T-helper 9 cell (primary cell): Measurements from ENCODE around the gene HNRNPH1.
"Not testable (repeated sequence)": the region's sequence is repeated elsewhere in the genome, so short reads cannot be mapped to it uniquely, and the experiment has no call there.

Experiments
- DNase-seq: peaks from one replicate; pipeline ENCODE4 v3.0.0-alpha.2; 2020
- total RNA-seq, 2 donors: gene quantifications; one replicate each; lab custom pipeline; 2026; lab: John Stamatoyannopoulos, UW

Gene HNRNPH1, protein sequence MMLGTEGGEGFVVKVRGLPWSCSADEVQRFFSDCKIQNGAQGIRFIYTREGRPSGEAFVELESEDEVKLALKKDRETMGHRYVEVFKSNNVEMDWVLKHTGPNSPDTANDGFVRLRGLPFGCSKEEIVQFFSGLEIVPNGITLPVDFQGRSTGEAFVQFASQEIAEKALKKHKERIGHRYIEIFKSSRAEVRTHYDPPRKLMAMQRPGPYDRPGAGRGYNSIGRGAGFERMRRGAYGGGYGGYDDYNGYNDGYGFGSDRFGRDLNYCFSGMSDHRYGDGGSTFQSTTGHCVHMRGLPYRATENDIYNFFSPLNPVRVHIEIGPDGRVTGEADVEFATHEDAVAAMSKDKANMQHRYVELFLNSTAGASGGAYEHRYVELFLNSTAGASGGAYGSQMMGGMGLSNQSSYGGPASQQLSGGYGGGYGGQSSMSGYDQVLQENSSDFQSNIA
- total RNA-seq, result 1,013 to 2,751 reads per million in 2 donors

DNA sequence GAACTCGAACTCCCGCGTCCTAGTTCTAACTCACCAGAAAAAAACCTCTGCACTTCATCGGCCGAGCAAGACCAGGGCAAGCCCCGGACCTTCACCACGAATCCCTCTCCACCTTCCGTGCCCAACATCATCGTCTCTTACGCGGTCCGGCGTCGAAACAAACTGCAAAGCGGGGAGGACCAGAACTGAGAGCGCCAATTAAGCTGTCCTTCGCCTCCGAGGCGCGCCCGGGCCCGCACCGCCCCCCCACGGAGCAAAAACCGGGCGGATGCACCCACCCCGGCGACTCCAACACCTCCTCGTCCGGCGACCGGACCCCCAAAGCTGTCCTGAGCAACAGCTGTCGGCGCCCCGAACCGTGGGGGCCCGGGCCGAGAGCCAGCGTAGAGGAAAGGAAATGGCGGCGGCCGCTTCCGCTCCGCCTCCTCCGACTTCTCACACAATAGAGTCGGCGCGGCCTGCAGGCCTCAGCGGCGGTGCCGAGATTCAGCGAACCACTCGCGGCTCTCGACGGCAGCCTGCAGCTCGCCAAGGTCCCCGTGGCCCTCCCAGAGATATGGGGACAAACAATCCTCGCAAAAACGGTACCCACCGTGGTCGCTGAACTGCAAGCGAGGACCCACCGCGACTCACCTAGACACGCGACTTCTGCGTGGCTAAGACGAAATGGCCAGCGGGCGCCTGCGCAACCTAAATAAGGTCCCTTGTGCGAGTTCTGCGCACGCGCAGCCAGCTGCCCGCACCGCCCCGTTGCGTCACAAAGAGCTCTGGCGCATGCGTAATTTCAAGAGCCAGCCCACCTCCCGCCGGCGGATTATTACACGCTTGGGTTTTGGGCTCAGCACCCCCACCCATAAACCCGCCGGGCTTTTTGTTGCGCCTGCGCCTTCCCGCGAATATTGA, at the start of gene HNRNPH1:
HNRNPH1 (minus strand) TSS at position 669 of the 903 bp plus-strand sequence; CDS start at position 131, 538 bp downstream.
- peak; percentile 94 for DNase-seq

DNA sequence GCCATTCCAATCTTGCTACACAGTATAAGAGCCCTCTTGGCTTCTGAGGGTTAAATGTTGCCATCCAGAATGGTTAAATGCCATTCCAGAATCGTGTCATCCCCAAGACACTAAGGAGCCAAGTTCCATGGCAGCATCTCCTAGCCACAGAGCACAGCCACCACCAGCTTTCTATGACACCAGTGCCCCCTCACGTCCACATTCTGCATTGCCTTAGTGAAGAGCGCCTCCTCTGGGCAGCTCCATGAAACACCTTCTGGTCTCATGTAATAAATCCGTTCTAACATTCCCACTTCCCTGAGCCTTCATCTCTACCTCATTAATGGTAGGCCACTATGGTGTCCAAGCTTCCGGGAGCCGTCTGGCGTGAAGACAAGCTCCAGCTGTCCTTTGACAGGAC, 44.9 kb upstream of the HNRNPH1 start:
- peak; percentile 32 for DNase-seq

DNA sequence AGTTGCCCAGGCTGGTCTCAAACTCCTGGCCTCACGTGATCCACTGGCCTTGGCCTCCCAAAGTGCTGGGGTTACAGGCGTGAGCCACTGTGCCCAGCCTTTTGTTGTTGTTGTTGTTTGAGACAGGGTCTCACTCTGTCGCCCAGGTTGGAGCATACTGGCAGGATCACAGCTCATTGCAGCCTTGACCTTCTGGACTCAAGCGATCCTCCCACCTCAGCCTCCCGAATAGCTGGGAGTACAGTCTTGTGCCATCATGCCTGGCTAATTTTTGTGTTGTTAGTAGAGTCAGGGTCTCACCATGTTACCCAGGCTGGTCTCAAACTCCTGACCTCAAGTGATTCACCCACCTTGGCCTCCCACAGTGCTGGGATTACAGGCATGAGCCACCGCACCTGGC, 38.2 kb upstream of the HNRNPH1 start:
- not testable (repeated sequence) for DNase-seq

DNA sequence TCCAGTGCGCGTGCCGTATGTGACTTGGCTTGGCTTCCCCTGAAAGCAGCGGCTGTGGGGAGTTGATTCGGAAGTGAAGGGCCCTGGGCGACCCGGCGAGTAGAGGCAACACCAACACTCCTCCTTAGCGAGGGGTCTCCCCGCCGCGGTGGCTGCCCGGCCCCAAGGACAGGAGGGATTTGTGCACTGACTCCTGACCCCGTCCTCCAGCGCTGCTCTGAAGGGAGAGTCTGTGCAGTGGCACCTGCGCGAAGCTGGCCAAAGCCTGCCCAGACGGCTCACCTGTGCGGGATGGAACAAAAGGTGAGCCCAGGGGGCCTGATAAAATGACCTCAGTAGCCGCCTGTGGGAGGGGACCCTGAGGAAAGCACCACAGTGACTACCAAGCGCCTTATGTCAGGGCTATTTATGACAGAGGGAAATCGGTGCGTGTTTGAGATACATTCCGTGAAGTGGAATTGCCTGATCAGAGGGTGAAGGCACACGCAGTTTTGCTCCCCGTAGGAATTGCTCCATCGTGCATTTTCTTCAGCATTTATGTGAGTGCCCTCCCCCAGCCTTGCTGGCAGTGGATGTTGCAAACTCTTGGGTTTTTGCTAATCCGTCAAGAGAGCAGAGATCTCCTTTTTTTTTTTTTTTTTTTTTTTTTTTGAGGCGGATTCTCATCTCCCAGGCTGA, 34.8 kb upstream of the HNRNPH1 start:
- DNase-seq, result not testable (repeated sequence)

DNA sequence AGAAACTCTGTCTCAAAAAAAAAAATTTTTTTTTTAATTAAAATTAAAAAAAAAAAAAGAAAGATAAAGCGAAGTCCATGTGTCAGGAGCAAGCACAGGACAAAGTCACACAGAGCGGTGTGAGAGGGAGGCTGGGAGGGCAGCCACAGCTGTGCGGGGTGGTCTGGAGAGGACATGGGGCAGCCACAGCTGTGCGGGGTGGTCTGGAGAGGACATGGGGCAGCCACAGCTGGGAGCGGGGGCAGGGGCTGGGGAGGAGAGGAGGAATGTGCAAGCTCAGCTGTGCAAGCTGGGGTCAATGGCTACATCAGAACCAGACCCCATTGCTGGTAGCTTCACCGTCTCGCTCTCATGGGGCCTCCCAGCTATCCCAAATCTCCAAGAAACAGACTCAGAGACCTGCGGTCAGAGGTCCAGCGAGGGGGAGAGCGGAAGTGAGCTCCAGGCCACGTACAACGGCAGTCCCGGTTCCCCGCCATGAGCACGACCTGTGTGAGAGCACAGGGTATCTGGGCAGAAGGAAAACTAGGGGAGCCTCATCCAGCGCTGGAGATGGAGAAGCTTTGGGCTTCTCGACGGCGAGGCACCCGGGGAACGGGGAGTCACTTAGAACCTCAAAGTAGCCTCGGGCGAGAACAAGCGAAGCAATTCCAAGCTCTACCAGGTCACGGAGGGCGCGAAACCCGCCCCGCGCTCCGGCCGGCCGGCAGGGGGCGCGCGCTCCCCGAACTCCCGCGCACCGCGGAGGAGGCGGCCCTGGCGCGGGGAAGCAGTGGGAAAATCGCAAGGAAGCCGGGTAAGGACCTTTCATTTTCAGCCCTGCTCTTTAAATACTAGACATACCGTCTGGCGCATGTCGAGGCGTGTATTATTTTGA, 34.1 kb upstream of the HNRNPH1 start:
- DNase-seq, result not testable (repeated sequence)

DNA sequence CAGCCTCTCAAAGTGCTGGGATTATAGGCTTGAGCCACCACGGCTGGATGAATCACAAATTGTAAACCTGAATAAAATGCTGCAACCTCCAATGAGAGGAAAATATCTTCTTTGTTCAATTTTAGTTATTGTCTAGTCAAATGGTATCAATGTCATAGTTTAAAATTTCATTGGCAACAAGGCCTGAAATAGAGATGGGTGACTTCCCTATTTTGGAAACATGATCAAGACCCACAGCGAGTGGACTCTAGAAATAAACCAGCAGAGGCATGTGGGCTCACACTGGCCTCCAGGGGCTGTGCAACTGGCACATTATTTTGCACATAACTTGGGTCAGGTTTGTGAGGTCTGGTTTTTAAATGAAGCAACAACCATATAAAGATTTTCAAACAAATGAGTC, 29.7 kb upstream of the HNRNPH1 start:
- DNase-seq, result not testable (repeated sequence)

DNA sequence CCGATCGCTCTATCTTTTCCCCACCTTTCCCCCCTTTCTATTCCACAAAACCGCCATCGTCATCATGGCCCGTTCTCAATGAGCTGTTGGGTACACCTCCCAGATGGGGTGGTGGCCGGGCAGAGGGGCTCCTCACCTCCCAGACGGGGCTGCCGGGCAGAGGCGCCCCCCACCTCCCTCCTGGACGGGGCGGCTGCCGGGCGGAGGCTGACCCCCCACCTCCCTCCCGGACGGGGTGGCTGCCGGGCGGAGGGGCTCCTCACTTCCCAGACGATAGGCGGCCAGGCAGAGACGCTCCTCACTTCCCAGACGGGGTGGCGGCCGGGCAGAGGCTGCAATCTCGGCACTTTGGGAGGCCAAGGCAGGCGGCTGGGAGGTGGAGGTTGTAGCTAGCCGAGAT, 26.8 kb upstream of the HNRNPH1 start:
- DNase-seq, result not testable (repeated sequence)

DNA sequence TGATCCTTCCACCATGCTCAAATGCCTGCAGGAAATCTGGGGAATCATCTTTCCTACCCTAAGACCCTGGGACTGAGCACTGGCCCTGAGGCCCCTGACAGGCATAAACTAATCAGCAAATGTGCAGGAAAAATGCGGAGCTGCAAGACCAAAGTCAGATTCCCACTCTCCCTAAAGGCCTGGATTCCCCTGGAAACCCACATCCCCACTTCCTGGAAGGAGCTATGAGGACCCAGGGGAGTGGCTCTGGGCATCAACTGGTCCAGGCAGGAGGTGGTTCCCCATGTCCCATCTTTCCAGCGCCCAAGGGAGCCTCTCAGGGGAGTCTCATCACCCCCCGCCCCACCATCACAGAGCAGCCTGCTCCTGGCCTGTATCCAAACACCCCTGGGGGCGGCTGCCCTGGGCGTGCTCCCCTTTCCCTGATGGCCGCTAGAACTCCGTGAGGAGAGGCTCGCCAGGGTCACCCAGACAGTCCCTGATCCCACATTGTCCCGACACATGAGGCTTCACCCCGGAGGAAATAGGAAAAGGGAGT, 25.8 kb upstream of the HNRNPH1 start:
- DNase-seq, result not testable (repeated sequence)

DNA sequence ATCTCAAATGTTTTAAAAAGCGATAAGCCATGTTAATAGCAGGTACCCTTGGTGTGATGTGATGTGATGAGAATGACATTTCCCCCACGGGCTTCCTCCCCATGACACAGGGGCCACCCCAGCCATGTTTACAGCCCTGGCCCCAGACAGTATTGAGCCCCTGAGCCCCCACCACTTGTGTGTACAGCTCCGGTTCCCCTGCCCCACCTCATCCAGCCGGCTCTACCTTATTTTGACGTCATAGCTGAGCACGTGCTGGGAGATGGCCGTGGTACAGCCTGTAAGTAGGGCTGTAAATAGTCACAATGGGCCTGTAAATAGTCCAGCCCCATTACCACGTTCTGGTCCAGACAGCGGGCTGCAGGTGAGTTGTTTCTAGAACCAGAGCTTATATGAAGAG, 24.9 kb upstream of the HNRNPH1 start:
- no peak for DNase-seq

DNA sequence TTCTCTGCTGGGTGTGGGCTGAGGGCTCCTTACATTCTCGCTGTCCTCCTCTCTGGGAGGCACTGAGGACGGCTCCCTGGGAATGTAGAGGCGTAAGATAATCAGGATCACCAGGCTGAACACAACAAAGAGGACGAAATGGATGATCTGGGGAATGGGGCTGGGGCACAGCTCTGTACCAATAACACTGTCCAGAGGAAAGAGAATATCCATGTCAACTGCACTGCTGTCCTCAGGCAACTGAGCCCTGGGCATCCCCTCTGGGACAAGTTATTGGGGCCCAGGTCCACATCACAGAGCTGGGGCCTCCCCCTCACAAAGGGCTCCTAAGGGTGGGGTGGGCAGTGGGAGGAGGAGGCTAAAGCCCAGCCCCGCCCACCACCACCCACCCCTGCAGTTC, 21.3 kb upstream of the HNRNPH1 start:
- not testable (repeated sequence) for DNase-seq

DNA sequence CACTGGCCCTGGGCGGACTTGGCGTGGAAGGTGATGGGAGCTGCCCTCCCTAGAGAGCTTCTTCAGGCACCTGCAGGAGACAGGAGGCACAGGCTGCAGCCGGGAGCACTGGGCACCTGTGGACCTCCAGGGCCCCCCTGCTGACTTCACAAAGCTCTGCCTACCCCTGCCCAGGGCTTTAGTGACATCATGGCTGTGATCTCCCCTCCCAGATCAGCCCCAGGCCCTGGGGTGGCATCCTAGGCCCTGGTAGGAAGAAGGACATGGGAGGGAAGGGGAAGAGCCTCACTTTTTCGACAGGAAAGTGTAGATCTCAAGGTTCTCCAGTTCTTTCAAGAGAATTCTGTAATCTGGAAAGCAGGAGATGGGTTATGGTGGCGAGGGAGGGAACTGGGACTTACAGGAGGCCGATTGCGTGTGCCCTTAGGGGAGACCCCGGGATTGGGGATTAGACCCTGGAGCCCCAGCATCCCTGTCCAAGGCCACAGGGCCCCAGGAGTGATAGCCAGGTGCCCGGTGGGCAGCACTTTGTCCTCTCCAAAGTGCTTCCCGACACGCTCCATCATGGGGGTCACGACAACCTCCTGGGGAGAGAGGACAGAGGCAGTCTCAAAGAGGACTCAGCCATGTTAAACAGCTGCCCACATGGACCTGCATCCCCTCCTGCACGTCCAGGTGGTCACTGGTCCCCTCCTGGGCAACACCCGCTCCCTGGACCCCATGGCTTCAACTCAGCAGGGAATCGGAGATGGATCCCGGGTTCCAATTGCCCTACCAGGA, 19.9 kb upstream of the HNRNPH1 start:
- not testable (repeated sequence) for DNase-seq

DNA sequence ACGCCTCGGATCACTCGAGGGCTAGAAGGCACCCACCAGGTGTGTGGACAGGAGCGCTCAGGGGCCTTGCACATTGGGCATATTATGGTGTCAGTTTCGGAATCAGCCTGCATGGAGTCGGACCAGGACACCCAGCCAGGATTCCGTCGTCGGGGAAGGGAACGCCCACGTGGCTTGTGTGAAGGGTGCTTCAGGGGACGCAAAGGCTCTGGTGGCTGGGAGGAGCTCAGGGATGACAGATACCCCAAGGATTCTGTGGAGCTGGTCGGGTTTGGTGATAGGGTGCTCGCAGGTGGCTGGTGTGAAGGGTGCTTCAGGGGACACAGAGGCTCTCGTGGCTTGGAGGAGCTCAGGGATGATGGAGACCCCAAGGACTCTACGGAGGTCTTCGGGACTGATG, 19.2 kb upstream of the HNRNPH1 start:
- not testable (repeated sequence) for DNase-seq

DNA sequence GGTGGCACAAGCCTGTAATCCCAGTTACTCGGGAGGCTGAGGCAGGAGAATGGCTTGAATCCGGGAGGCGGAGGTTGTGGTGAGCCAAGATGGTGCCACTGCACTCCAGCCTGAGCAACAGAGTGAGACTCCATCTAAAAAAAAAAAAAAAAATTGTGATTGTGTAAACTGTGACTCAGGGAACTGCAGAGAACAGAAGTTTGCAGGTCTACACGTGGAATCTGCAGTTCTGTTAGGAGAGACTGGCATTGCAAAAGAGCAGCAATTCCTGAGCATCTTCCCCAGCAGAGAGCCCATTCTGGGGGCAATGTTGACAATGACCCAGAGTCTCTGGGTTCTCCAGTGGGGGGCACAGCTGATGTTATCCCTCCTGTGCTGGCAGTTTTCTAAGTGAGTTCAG, 18.3 kb upstream of the HNRNPH1 start:
- not testable (repeated sequence) for DNase-seq

DNA sequence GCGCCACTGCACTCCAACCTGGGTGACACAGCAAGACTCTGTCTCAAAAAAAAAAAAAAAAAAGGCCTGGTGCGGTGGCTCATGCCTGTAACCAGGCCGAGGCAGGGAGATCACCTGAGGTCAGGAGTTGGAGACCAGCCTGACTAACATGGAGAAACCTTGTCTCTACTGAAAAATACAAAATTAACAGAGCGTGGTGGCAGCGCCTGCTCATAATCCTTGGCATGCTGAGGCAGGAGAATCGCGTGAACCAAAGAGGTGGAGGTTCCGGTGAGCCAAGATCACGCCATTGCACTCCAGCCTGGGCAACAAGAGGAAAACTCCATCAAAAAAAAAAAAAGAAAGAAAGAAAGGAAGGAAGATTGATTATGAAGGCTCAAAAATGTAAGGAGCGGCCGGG, 15.8 kb upstream of the HNRNPH1 start:
- not testable (repeated sequence) for DNase-seq

DNA sequence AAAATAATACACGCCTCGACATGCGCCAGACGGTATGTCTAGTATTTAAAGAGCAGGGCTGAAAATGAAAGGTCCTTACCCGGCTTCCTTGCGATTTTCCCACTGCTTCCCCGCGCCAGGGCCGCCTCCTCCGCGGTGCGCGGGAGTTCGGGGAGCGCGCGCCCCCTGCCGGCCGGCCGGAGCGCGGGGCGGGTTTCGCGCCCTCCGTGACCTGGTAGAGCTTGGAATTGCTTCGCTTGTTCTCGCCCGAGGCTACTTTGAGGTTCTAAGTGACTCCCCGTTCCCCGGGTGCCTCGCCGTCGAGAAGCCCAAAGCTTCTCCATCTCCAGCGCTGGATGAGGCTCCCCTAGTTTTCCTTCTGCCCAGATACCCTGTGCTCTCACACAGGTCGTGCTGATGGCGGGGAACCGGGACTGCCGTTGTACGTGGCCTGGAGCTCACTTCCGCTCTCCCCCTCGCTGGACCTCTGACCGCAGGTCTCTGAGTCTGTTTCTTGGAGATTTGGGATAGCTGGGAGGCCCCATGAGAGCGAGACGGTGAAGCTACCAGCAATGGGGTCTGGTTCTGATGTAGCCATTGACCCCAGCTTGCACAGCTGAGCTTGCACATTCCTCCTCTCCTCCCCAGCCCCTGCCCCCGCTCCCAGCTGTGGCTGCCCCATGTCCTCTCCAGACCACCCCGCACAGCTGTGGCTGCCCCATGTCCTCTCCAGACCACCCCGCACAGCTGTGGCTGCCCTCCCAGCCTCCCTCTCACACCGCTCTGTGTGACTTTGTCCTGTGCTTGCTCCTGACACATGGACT, 11.1 kb upstream of the HNRNPH1 start:
- not testable (repeated sequence) for DNase-seq

DNA sequence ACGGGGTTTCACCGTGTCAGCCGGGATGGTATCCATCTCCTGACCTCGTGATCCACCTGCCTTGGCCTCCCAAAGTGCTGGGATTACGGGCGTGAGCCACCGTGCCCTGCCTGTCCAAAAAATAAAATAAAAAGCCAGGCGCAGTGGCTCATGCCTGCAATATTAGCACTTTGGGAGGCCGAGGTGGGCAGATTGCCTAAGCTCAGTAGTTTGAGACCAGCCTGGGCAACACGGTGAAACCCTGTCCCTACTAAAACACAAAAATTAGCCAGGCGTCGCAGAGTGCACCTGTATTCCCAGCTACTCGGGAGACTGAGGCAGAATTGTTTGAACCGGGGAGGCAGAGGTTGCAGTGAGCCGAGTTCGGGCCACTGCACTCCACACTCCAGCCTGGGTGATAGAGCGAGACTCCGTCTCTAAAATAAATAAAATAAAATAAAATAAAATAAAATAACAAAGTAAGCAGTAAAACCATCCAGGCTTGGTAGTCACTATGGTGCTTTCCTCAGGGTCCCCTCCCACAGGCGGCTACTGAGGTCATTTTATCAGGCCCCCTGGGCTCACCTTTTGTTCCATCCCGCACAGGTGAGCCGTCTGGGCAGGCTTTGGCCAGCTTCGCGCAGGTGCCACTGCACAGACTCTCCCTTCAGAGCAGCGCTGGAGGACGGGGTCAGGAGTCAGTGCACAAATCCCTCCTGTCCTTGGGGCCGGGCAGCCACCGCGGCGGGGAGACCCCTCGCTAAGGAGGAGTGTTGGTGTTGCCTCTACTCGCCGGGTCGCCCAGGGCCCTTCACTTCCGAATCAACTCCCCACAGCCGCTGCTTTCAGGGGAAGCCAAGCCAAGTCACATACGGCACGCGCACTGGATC, 10.3 kb upstream of the HNRNPH1 start:
- DNase-seq, result not testable (repeated sequence)

DNA sequence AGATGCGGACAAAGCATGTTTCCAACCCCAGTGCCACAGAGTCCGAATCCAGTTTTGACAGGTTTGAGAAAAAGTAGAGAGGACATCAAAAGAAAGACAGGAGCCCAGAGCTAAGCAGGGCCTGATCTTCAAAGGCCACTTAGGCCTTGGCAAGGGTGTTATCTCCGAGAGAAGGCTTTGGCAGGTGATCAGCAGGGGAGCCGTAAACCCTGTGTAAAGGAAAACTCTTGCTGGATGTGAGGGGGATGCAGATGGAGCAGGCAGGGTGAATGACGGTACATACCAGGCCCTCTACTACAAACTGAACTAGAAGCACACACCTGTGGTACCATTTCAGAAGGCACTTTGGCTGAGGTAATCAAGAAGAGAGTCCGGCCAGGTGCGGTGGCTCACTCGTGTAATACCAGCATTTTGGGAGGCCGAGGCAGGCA, 1.4 kb upstream of the HNRNPH1 start:
- DNase-seq, result no peak

DNA sequence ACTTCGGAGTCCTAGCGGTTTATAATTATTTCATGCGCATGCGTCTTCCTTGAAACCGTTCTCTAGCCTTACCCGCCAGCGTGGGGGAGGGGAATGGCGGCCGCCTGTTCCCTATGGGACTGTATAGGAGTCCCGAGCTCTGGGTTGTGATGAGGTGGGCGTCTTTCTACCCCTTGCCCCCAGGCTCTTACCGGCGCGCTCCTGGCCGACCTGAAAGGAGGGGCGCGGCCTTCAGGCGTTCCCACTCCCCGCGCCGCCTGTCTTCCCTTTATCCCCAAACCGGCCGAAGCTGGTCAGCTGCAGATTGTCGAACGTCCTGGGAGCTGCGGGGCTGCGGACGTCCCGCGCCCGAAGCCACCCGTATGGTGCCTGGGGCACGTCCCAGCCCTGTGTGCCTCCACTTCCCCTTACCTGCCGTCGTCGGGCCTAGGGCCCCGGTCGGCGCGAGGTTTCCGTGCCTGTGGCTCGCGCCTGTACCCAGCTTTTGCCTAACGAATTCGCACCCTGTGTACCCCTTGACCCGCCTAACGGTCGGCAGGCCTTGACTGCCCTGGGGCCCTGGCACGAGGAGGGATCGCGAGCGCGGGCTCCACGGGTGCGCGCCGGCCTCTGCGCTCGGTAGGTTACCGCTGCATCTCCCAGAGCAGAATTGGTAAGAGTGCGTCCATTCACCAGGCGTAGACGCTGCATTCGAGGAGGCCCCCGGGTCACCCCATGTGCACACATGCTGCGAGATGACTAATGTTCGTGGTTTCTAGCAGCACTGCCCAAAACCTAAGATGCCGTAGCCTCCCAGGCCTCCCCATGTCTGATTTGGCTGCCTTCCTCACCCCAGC, 653 bp upstream of the HNRNPH1 start:
- peak; percentile 30 for DNase-seq
